ENCODE results near the gene ALKBH4.

DNA sequence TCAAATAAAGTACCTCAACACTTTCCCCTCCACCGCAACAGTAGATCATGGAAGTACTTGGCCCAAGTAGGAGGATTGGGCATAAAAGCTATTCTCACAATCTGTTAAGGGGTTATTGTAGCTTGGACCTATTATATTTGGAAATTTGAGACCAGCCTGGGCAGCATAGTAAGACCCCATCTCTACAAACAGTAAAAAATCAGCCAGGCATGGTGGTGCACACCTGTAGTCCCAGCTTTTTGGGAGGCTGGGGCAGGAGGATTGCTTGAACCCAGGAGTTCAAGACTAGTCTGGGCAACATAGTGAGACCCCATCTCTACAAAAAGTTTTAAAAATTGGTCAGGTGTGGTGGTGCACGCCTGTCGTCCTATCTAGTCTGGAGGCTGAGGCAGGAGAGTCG lies 55.3 kb downstream of the ALKBH4 start:
- TF ChIP-seq, protein P1, sequence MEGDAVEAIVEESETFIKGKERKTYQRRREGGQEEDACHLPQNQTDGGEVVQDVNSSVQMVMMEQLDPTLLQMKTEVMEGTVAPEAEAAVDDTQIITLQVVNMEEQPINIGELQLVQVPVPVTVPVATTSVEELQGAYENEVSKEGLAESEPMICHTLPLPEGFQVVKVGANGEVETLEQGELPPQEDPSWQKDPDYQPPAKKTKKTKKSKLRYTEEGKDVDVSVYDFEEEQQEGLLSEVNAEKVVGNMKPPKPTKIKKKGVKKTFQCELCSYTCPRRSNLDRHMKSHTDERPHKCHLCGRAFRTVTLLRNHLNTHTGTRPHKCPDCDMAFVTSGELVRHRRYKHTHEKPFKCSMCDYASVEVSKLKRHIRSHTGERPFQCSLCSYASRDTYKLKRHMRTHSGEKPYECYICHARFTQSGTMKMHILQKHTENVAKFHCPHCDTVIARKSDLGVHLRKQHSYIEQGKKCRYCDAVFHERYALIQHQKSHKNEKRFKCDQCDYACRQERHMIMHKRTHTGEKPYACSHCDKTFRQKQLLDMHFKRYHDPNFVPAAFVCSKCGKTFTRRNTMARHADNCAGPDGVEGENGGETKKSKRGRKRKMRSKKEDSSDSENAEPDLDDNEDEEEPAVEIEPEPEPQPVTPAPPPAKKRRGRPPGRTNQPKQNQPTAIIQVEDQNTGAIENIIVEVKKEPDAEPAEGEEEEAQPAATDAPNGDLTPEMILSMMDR (IDR thresholded peaks at IDR 0.05) = no peak
- TF ChIP-seq POLR2A (IDR thresholded peaks at IDR 0.05) = no peak
